IMR-90 (cell line): Measurements from ENCODE around the gene GABBR2. TPM values are rescaled to one million over a fixed set of nuclear protein-coding genes. Genes with fewer than 3 reads are reported as not detected.
A peak's percentile ranks its signal among the peaks of the same experiment; 100 is the strongest.

Experiments
- ATAC-seq: fragments of 200-7000 bp; cut with Tn5 transposase; 2 replicates; pipeline ENCODE4 v1.9.1; 2020; ENCODE audit warnings: low read depth, mild to moderate bottlenecking, moderate library complexity
- BruUV-seq: library from RNA; stranded (reverse); fragments of 400-500 nt; replicated peaks from 2 replicates; lab custom pipeline; 2021; lab: Mats Ljungman, UMichigan
- CTCF ChIA-PET: fragments of 300-600 bp; formaldehyde crosslinking; extraction: SDS; loops from one replicate; lab custom pipeline; 2021; ENCODE audit warnings: antibody characterized with exemption; lab: Yijun Ruan, JAX
- POLR2A ChIA-PET: fragments of 300-600 bp; sonication (Branson Sonifier 250); formaldehyde crosslinking; loops from one replicate; lab custom pipeline; 2022; ENCODE audit warnings: antibody characterized with exemption; ENCODE audit not compliant: unreplicated experiment; lab: Charles Lee
- DNase-seq: peaks from one replicate; pipeline ENCODE4 v3.0.0; 2013
- H2AFZ ChIP-seq: replicated peaks from 2 replicates; pipeline ENCODE3; 2013; ENCODE audit warnings: low read length, mild to moderate bottlenecking; ENCODE audit not compliant: poor library complexity
- H2AK5ac ChIP-seq: 2 replicates; pipeline ENCODE4 v1.6.1; 2013; ENCODE audit warnings: low read depth, low read length, inconsistent platforms
- H2AK9ac ChIP-seq: replicated peaks from 2 replicates; pipeline ENCODE3; 2013; ENCODE audit warnings: mild to moderate bottlenecking, low read depth, low read length, moderate library complexity; ENCODE audit not compliant: poor library complexity
- H2BK120ac ChIP-seq: 2 replicates; pipeline ENCODE4 v1.6.1; 2013; ENCODE audit warnings: low read depth, low read length, inconsistent platforms
- H2BK15ac ChIP-seq: 3 replicates; pipeline ENCODE4 v1.6.1; 2013; ENCODE audit warnings: low read depth, low read length, inconsistent platforms
- H2BK20ac ChIP-seq: 2 replicates; pipeline ENCODE4 v1.6.1; 2013; ENCODE audit warnings: low read depth, mild to moderate bottlenecking, inconsistent platforms, low read length, moderate library complexity
- H2BK5ac ChIP-seq: 2 replicates; pipeline ENCODE4 v1.6.1; 2013; ENCODE audit warnings: mild to moderate bottlenecking, low read depth, low read length, inconsistent platforms; ENCODE audit not compliant: poor library complexity, severe bottlenecking
- H3K14ac ChIP-seq: replicated peaks from 2 replicates; pipeline ENCODE4 v1.6.1; 2013; ENCODE audit warnings: low read depth, low read length, inconsistent platforms
- H3K18ac ChIP-seq: 2 replicates; pipeline ENCODE4 v1.6.1; 2013; ENCODE audit warnings: low read depth, low read length, control low read depth
- H3K23ac ChIP-seq: 2 replicates; pipeline ENCODE4 v1.6.1; 2013; ENCODE audit warnings: low read depth, low read length, inconsistent platforms
- H3K27ac ChIP-seq: 2 replicates; pipeline ENCODE4 v1.5.1; 2013; ENCODE audit warnings: mild to moderate bottlenecking, control low read depth, low read length; ENCODE audit not compliant: insufficient read depth
- H3K27me3 ChIP-seq: 2 replicates; pipeline ENCODE4 v1.6.1; 2013; ENCODE audit warnings: low read length; ENCODE audit not compliant: control insufficient read depth, insufficient read depth
- H3K36me3 ChIP-seq: 2 replicates; pipeline ENCODE4 v1.6.1; 2013; ENCODE audit warnings: low read length, mixed read lengths; ENCODE audit not compliant: control insufficient read depth, insufficient read depth
- H3K4ac ChIP-seq: 2 replicates; pipeline ENCODE4 v1.6.1; 2013; ENCODE audit warnings: low read depth, low read length, inconsistent platforms
- H3K4me1 ChIP-seq: 2 replicates; pipeline ENCODE4 v1.6.1; 2013; ENCODE audit warnings: low read length, mixed read lengths; ENCODE audit not compliant: control insufficient read depth, insufficient read depth
- H3K4me2 ChIP-seq: 2 replicates; pipeline ENCODE4 v1.6.1; 2013; ENCODE audit warnings: low read depth, mild to moderate bottlenecking, control low read depth, low read length, moderate library complexity
- H3K4me3 ChIP-seq: 2 replicates; pipeline ENCODE4 v1.5.1; 2013; ENCODE audit warnings: low read depth, mild to moderate bottlenecking, control low read depth, low read length, moderate library complexity; ENCODE audit not compliant: insufficient read depth
- H3K56ac ChIP-seq: 2 replicates; pipeline ENCODE4 v1.6.1; 2013; ENCODE audit warnings: low read length, inconsistent platforms; ENCODE audit not compliant: insufficient read depth; ENCODE audit errors: extremely low read depth
- H3K79me1 ChIP-seq, 2 experiments: 2 replicates each; pipeline ENCODE4 v1.6.1; 2013; ENCODE audit warnings: low read length in 2 of 2, inconsistent platforms in 1 of 2, low read depth in 1 of 2
- H3K9ac ChIP-seq: 2 replicates; pipeline ENCODE4 v1.6.1; 2013; ENCODE audit warnings: low read depth, low read length, control low read depth
- H3K9me1 ChIP-seq: 2 replicates; pipeline ENCODE4 v1.6.1; 2013; ENCODE audit warnings: low read length, inconsistent platforms; ENCODE audit not compliant: insufficient read depth
- H3K9me3 ChIP-seq: 2 replicates; pipeline ENCODE4 v1.6.1; 2013; ENCODE audit warnings: low read length; ENCODE audit not compliant: control insufficient read depth, insufficient read depth
- H4K20me1 ChIP-seq: 2 replicates; pipeline ENCODE4 v1.6.1; 2013; ENCODE audit warnings: low read length, inconsistent platforms; ENCODE audit not compliant: insufficient read depth
- H4K5ac ChIP-seq: 2 replicates; pipeline ENCODE4 v1.6.1; 2013; ENCODE audit warnings: mild to moderate bottlenecking, low read depth, low read length, control low read depth
- H4K8ac ChIP-seq, 2 experiments: 2 replicates each; pipeline ENCODE4 v1.6.1; 2013; ENCODE audit warnings: low read depth in 2 of 2, low read length in 2 of 2, control low read depth in 1 of 2, inconsistent platforms in 1 of 2
- H4K91ac ChIP-seq: 2 replicates; pipeline ENCODE4 v1.6.1; 2013; ENCODE audit warnings: low read depth, low read length, inconsistent platforms; ENCODE audit not compliant: insufficient read depth
- CHD1 ChIP-seq: IDR thresholded peaks from 2 replicates; pipeline ENCODE4 v1.6.1; 2012; ENCODE audit warnings: low read depth, low read length, improper control_type of control experiment
- FOS ChIP-seq: fragments of 150-350 bp; IDR thresholded peaks from 2 replicates; pipeline ENCODE4 v1.6.1; 2016; ENCODE audit warnings: low read depth, low read length
- MAZ ChIP-seq: IDR thresholded peaks from 2 replicates; pipeline ENCODE4 v1.6.1; 2012; ENCODE audit warnings: low read depth, mild to moderate bottlenecking, low read length, improper control_type of control experiment, moderate library complexity, borderline replicate concordance
- MXI1 ChIP-seq: IDR thresholded peaks from 2 replicates; pipeline ENCODE4 v1.6.1; 2012; ENCODE audit warnings: low read depth, mild to moderate bottlenecking, low read length, moderate library complexity, borderline replicate concordance
- NFE2L2 ChIP-seq: fragments of 150-350 bp; IDR thresholded peaks from 2 replicates; pipeline ENCODE4 v1.6.1; 2016; ENCODE audit warnings: low read depth, mild to moderate bottlenecking, low read length
- POLR2A ChIP-seq: IDR thresholded peaks from 2 replicates; pipeline ENCODE4 v1.6.1; 2012; ENCODE audit warnings: mild to moderate bottlenecking, low read depth, low read length
- RFX5 ChIP-seq: IDR thresholded peaks from 2 replicates; pipeline ENCODE4 v1.8.0; 2012; ENCODE audit warnings: low read depth, mild to moderate bottlenecking, low read length, moderate library complexity
- SMC3 ChIP-seq: fragments of 150-350 bp; IDR thresholded peaks from 2 replicates; pipeline ENCODE4 v1.6.1; 2016; ENCODE audit warnings: low read depth, mild to moderate bottlenecking, antibody characterized with exemption, low read length, moderate library complexity
- WGBS, 2 experiments: methylation state at CpG; one replicate each; pipeline versions ENCODE4 v1.1.5 to v1.1.7; 2013; ENCODE audit warnings: missing lambda C conversion rate in 2 of 2; ENCODE audit not compliant: insufficient read length in 1 of 2; ENCODE audit errors: extremely low coverage in 2 of 2; 5-methylcytosine and 5-hydroxymethylcytosine counted together
- dilution Hi-C: fragments of 300-500 bp; cut with HindIII; formaldehyde crosslinking; loops from one replicate; pipeline ENCODE4 v1.14.3; 2018; ENCODE audit warnings: low sequenced_read_pairs; ENCODE audit not compliant: unreplicated experiment
- in situ Hi-C: fragments of 300-500 bp; cut with MboI; formaldehyde crosslinking; loops from 3 replicates; pipeline ENCODE4 v1.14.3; 2019; ENCODE audit warnings: low sequenced_read_pairs, inconsistent platforms, mixed read lengths
- intact Hi-C: fragments of 100-400 bp; cut with micrococcal nuclease; formaldehyde crosslinking; loops from 2 replicates; pipeline ENCODE4 v1.10.0; 2022
- polyA plus RNA-seq, 3 experiments: library from polyadenylated mRNA; depleted of rRNA; stranded (reverse); fragments of >200 nt; gene quantifications; 2 replicates each; pipeline ENCODE4 v1.2.3, GENCODE V29; 2012; ENCODE audit warnings: low replicate concordance in 1 of 3
- total RNA-seq: library from RNA; depleted of rRNA; stranded (reverse); fragments of >200 nt; gene quantifications from 2 replicates; pipeline ENCODE4 v1.2.3, GENCODE V29; 2012
- TF ChIP-seq, protein P1 (sequence below): fragments of 150-350 bp; IDR thresholded peaks from 2 replicates; pipeline ENCODE4 v1.6.1; 2017; ENCODE audit warnings: mild to moderate bottlenecking, antibody characterized with exemption, low read length, low read depth

The GABBR2 gene
- total and polyA plus RNA-seq, 2 of the 4 experiments (the other 2 are of a cell fraction), result 14.2 to 20.3 TPM

DNA sequence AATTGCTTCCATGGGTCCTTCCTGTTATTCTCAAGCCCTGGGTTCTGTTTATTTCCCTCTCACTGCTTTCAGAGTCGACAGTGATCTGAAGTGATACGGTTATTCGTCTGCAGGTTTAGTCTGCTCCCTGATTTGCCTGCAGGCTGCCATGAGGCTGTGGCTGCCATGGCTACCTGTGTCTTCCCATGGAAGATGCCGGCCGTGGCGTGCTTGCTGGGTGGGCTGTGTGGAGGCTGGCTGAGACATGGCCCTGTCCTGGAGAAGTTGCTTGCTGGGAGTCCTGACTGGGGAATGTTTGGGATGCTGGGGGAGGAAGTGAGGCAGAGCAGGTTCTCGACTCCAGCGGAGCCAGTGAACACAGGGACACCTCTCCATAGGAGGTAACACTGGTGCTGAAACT is 349.2 kb downstream of the GABBR2 start:
- in situ Hi-C loops, result no loop called here

More for the DNA sequence above, 349.2 kb downstream of the GABBR2 start:
- peaks cover 15% of the 10 kb centered on the region for H3K9me1 ChIP-seq
- H3K14ac ChIP-seq, result no peak overlapping the region
- H3K9me3 ChIP-seq, result no peaks in the 10 kb centered on the region
- H3K4me2 ChIP-seq, result no peak overlapping the region
- peak overlapping the region; percentile 29 for H2BK5ac ChIP-seq
- H3K27ac ChIP-seq, result no peak overlapping the region
- no peak overlapping the region for H3K4me3 ChIP-seq
- H2AK5ac ChIP-seq, result no peak overlapping the region; the same call in 1 of the 2 replicates
- H3K4me1 ChIP-seq, result peaks cover 11% of the 10 kb centered on the region
- H4K91ac ChIP-seq, result peak overlapping the region; percentile 14; the same call in 1 of the 2 replicates
- H3K27me3 ChIP-seq, result no peaks in the 10 kb centered on the region
- H4K5ac ChIP-seq, result no peak overlapping the region
- TF ChIP-seq CHD1 (no peak), MAZ (no peak), MXI1 (no peak), NFE2L2 (no peak), RFX5 (no peak), POLR2A (no peak), SMC3 (no peak), FOS (no peak)
- TF ChIP-seq, protein P1, sequence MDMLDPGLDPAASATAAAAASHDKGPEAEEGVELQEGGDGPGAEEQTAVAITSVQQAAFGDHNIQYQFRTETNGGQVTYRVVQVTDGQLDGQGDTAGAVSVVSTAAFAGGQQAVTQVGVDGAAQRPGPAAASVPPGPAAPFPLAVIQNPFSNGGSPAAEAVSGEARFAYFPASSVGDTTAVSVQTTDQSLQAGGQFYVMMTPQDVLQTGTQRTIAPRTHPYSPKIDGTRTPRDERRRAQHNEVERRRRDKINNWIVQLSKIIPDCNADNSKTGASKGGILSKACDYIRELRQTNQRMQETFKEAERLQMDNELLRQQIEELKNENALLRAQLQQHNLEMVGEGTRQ, result no peak
- no peaks in the 10 kb centered on the region for H4K20me1 ChIP-seq
- no peak overlapping the region for H3K9ac ChIP-seq
- no peak overlapping the region for H3K18ac ChIP-seq
- POLR2A ChIA-PET, result no interaction called here
- no peak overlapping the region for H4K8ac ChIP-seq
- no peak overlapping the region for H3K4ac ChIP-seq
- intact Hi-C loops, result no loop called here
- CTCF ChIA-PET, result no interaction called here
- H2BK120ac ChIP-seq, result no peak overlapping the region
- no peak for ATAC-seq
- no peak overlapping the region for H2BK15ac ChIP-seq
- 100% methylated on average over 2 of the region's 8 CpGs; no CpG with 5 or more reads in 1 of the 2 experiments for WGBS, 2 experiments
- H2AK9ac ChIP-seq, result no peak overlapping the region
- no peak for DNase-seq
- dilution Hi-C loops, result no loop called here
- no peak overlapping the region for H3K56ac ChIP-seq
- H2AFZ ChIP-seq, result peak overlapping the region; percentile 69
- no peak overlapping the region for H2BK20ac ChIP-seq
- no TSS peak for BruUV-seq
- H3K23ac ChIP-seq, result no peak overlapping the region
- peaks cover 3 to 4% of the 10 kb centered on the region in 2 experiments; a peak in 1 of 4 replicates for H3K79me1 ChIP-seq
- H3K36me3 ChIP-seq, result peaks cover 3% of the 10 kb centered on the region; the same call in 1 of the 2 replicates
